ENCODE measurements around the gene TPPP.

DNA sequence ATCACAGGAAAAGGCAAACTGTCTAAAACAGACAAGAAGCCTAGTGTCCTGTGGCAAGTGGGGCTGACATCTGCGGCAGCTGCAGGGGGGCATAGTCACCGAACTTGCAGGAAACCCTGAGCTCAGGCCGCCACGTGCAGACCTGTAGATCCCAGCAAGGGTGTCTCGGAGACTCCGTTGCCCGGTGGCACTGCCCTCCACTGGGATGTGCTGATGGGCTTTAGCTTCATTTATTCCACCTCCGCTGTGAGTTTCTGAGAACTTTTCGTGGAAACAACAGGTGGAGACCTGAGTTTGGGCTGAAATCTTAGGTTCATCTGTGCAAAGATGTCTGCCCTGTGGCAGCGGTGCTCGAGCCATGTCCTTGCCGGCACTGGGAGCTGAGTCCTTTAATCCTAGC lies 59.0 kb downstream of the TPPP start:
- TF ChIP-seq, protein P1, sequence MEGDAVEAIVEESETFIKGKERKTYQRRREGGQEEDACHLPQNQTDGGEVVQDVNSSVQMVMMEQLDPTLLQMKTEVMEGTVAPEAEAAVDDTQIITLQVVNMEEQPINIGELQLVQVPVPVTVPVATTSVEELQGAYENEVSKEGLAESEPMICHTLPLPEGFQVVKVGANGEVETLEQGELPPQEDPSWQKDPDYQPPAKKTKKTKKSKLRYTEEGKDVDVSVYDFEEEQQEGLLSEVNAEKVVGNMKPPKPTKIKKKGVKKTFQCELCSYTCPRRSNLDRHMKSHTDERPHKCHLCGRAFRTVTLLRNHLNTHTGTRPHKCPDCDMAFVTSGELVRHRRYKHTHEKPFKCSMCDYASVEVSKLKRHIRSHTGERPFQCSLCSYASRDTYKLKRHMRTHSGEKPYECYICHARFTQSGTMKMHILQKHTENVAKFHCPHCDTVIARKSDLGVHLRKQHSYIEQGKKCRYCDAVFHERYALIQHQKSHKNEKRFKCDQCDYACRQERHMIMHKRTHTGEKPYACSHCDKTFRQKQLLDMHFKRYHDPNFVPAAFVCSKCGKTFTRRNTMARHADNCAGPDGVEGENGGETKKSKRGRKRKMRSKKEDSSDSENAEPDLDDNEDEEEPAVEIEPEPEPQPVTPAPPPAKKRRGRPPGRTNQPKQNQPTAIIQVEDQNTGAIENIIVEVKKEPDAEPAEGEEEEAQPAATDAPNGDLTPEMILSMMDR (IDR thresholded peaks at IDR 0.05; ENCODE audit: insufficient read depth, low read depth, low read length) = no peak
- no peak for TF ChIP-seq EZH2 (IDR thresholded peaks at IDR 0.05; ENCODE audit: insufficient read depth, low read length)

Measured in astrocyte (in vitro differentiated cells and primary cell).